Motor neuron (in vitro differentiated cells): Measurements from ENCODE around the gene ETV2. TPM values are rescaled to one million over a fixed set of nuclear protein-coding genes. Genes with fewer than 3 reads are reported as not detected.

Source experiments
- ATAC-seq, 8 experiments: fragments of 200-7000 bp; cut with Tn5 transposase; replicated peaks in 6 of 8; 2 replicates each; pipeline ENCODE4 v1.8.0; 2021; ENCODE audit warnings: mild to moderate bottlenecking in 8 of 8, moderate library complexity in 8 of 8
- H3K27ac ChIP-seq, 2 donors: fragments of 250-450 bp; sonication (Bioruptor Pico); 2 replicates each; pipeline ENCODE4 v1.9.0; 2021; ENCODE audit warnings: antibody characterized with exemption in 2 of 2, mild to moderate bottlenecking in 2 of 2, moderate library complexity in 1 of 2
- H3K4me1 ChIP-seq, 2 donors: fragments of 250-450 bp; sonication (Bioruptor Pico); replicated peaks in 1 of 2; 2 replicates each; pipeline ENCODE4 v1.6.1; 2021; ENCODE audit warnings: antibody characterized with exemption in 2 of 2, mild to moderate bottlenecking in 2 of 2, moderate library complexity in 1 of 2
- H3K4me3 ChIP-seq, 5 donors: fragments of 250-450 bp; sonication (Bioruptor Pico); 2 replicates each; pipeline ENCODE4 v1.9.0; 2021; ENCODE audit warnings: antibody characterized with exemption in 5 of 5, mild to moderate bottlenecking in 5 of 5, moderate library complexity in 4 of 5
- WGBS, 10 experiments: fragments of 450-650 bp; shearing (Covaris generic); methylation state at CpG; one replicate each; pipeline ENCODE4 v1.0.0; 2022; 5-methylcytosine and 5-hydroxymethylcytosine counted together
- in situ Hi-C, 9 experiments: fragments of 400-800 bp; cut with MboI; loops; one replicate each; pipeline ENCODE4 v1.15.0; 2021; ENCODE audit warnings: low sequenced_read_pairs in 9 of 9, low pct_unique_long_range_greater_than_20kb in 2 of 9; ENCODE audit not compliant: unreplicated experiment in 9 of 9
- total RNA-seq, 8 experiments: library from RNA; unstranded; fragments of 300-600 nt; gene quantifications; 2 replicates each; pipeline versions ENCODE4 v1.2.3 to v1.2.4, GENCODE V29; 2022

ETV2 gene
- total RNA-seq, 8 experiments from 2014 or later: 0.50 to 3.2 (median 1.4) TPM

- WGBS, 10 experiments: 85 to 100% (median 85%) methylated on average over 1 to 4 of the region's 29 CpGs; no CpG with 5 or more reads in 7 of the 10 experiments
- H3K4me1 ChIP-seq: peaks cover 4 to 6% of the 10 kb centered on the region in 2 donors
- ATAC-seq: no peak
- no peak overlapping the region for H3K4me3 ChIP-seq
- in situ Hi-C loops: no loop called here
- no peak overlapping the region for H3K27ac ChIP-seq
These were observed 7.7 kb upstream of the ETV2 start for GRCh38 chr19:35633727-35634440.

- in situ Hi-C loops: no loop called here
- no peaks in the 10 kb centered on the region for H3K4me1 ChIP-seq
- WGBS, 10 experiments: 50 to 100% (median 89%) methylated on average over 1 to 2 of the region's 3 CpGs; no CpG with 5 or more reads in 6 of the 10 experiments
- H3K4me3 ChIP-seq: no peak overlapping the region
- no peak overlapping the region for H3K27ac ChIP-seq
- ATAC-seq: no peak
These were observed 4.9 kb upstream of the ETV2 start for GRCh38 chr19:35636651-35637050.

- 20 to 100% (median 95%) methylated on average over 1 to 11 of the region's 25 CpGs; no CpG with 5 or more reads in 6 of the 10 experiments for WGBS, 10 experiments
- Histone ChIP-seq H3K4me3 (no peak overlapping the region), H3K27ac (no peak overlapping the region), H3K4me1 (no peaks in the 10 kb centered on the region)
- in situ Hi-C loops: no loop called here
- no peak for ATAC-seq
These were observed 4.4 kb upstream of the ETV2 start for GRCh38 chr19:35637165-35637564.

GRCh38 chr19:35639321-35639639, 2.3 kb upstream of the ETV2 start:
- WGBS, 10 experiments: 0 to 92% (median 50%) methylated on average over 1 to 5 of the region's 6 CpGs; no CpG with 5 or more reads in 3 of the 10 experiments
- no peak overlapping the region for H3K27ac ChIP-seq
- in situ Hi-C loops: no loop called here

GRCh38 chr19:35639863-35640262, 1.7 kb upstream of the ETV2 start:
- 82 to 100% (median 100%) methylated on average over 1 to 7 of the region's 8 CpGs; no CpG with 5 or more reads in 5 of the 10 experiments for WGBS, 10 experiments

More at GRCh38 chr19:35639321-35639639, 2.3 kb upstream of the ETV2 start:
- no peak for ATAC-seq
- H3K4me1 ChIP-seq: no peaks in the 10 kb centered on the region
- no peak overlapping the region for H3K4me3 ChIP-seq

GRCh38 chr19:35642312-35642711, 767 bp downstream of the ETV2 start:
- WGBS, 10 experiments: 0 to 100% methylated on average over 1 to 2 of the region's 10 CpGs; no CpG with 5 or more reads in 8 of the 10 experiments
- H3K4me1 ChIP-seq: no peaks in the 10 kb centered on the region
- in situ Hi-C loops: no loop called here
- no peak overlapping the region for H3K4me3 ChIP-seq
- no peak overlapping the region for H3K27ac ChIP-seq
- no peak for ATAC-seq

More at GRCh38 chr19:35639863-35640262, 1.7 kb upstream of the ETV2 start:
- H3K4me3 ChIP-seq: no peak overlapping the region
- H3K27ac ChIP-seq: no peak overlapping the region
- in situ Hi-C loops: no loop called here
- no peaks in the 10 kb centered on the region for H3K4me1 ChIP-seq
- no peak for ATAC-seq

- H3K4me3 ChIP-seq: peak overlapping the region; percentile 31 to 50 (median 38)
- WGBS, 10 experiments: 7% methylated on average over 3 of the region's 15 CpGs; no CpG with 5 or more reads in 9 of the 10 experiments
- no peak overlapping the region for H3K27ac ChIP-seq
- in situ Hi-C loops: no loop called here
- no peak for ATAC-seq
- no peaks in the 10 kb centered on the region for H3K4me1 ChIP-seq
These were observed 1.3 kb downstream of the ETV2 start for GRCh38 chr19:35642798-35643254.

- in situ Hi-C loops: no loop called here
- peak; percentile 42 to 67 (median 54) for ATAC-seq
- Histone ChIP-seq H3K4me3 (peak overlapping the region; percentile 31 to 50 (median 38)), H3K27ac (peak overlapping the region in 1 of 2 donors; percentile 41), H3K4me1 (no peaks in the 10 kb centered on the region)
- WGBS, 10 experiments: 0% methylated on average over 1 to 4 of the region's 69 CpGs; no CpG with 5 or more reads in 4 of the 10 experiments
These were observed 2.0 kb downstream of the ETV2 start for GRCh38 chr19:35643255-35644205.

GRCh38 chr19:35644206-35644986, 2.9 kb downstream of the ETV2 start:
- ATAC-seq: peak; percentile 61 to 78 (median 72)
- H3K4me3 ChIP-seq: peak overlapping the region; percentile 31 to 50 (median 38)
- in situ Hi-C loops: no loop called here
- WGBS, 10 experiments: 0 to 20% (median 1%) methylated on average over 2 to 14 of the region's 60 CpGs; no CpG with 5 or more reads in 7 of the 10 experiments
- H3K4me1 ChIP-seq: peaks cover 5% of the 10 kb centered on the region in 2 donors
- H3K27ac ChIP-seq: peak overlapping the region; percentile 19 to 41

GRCh38 chr19:35644987-35645679, 3.6 kb downstream of the ETV2 start:
- peak in 6 of 8 experiments; percentile 2 to 16 (median 8) for ATAC-seq
- in situ Hi-C loops: no loop called here
- peak overlapping the region; percentile 31 to 50 (median 38) for H3K4me3 ChIP-seq
- H3K4me1 ChIP-seq: peaks cover 7 to 8% of the 10 kb centered on the region in 2 donors
- 0 to 100% (median 39%) methylated on average over 1 to 5 of the region's 20 CpGs; no CpG with 5 or more reads in 2 of the 10 experiments for WGBS, 10 experiments
- H3K27ac ChIP-seq: peak overlapping the region; percentile 19 to 41

- 40 to 100% (median 90%) methylated on average over 1 to 4 of the region's 7 CpGs; no CpG with 5 or more reads in 3 of the 10 experiments for WGBS, 10 experiments
- in situ Hi-C loops: no loop called here
- H3K4me3 ChIP-seq: no peak overlapping the region
- no peak for ATAC-seq
- H3K4me1 ChIP-seq: peaks cover 7 to 8% of the 10 kb centered on the region in 2 donors
- H3K27ac ChIP-seq: no peak overlapping the region
These were observed 4.4 kb downstream of the ETV2 start for GRCh38 chr19:35645680-35646511.
